Central memory CD8-positive, alpha-beta T cell (primary cell): ENCODE measurements around the gene KLF17.

Experiments used
- ATAC-seq: fragments of 150-1000 bp; cut with Tn5 transposase; replicated peaks from 2 replicates; pipeline ENCODE4 v1.10.0; 2022; ENCODE audit warnings: mild to moderate bottlenecking, moderate FRiP score, moderate number of reproducible peaks; ENCODE audit not compliant: poor library complexity, severe bottlenecking; ENCODE audit errors: extremely low read depth
- DNase-seq, 2 donors: peaks; one replicate each; pipeline ENCODE4 v3.0.0; 2021; ENCODE audit warnings: low spot score in 2 of 2
- H3K27ac Mint-ChIP-seq: one replicate; pipeline ENCODE4 v1.8.0; 2022; ENCODE audit warnings: low read depth, mild to moderate bottlenecking, moderate library complexity, mixed read lengths
- H3K27me3 Mint-ChIP-seq: one replicate; pipeline ENCODE4 v1.8.0; 2022; ENCODE audit warnings: mixed read lengths
- H3K36me3 Mint-ChIP-seq: one replicate; pipeline ENCODE4 v1.8.0; 2022; ENCODE audit warnings: mild to moderate bottlenecking, moderate library complexity, mixed read lengths; ENCODE audit not compliant: insufficient read depth
- H3K4me1 Mint-ChIP-seq: one replicate; pipeline ENCODE4 v1.8.0; 2022; ENCODE audit warnings: mixed read lengths
- H3K4me3 Mint-ChIP-seq: one replicate; pipeline ENCODE4 v1.8.0; 2022; ENCODE audit warnings: mild to moderate bottlenecking, moderate library complexity, mixed read lengths
- H3K9me3 Mint-ChIP-seq: one replicate; pipeline ENCODE4 v1.8.0; 2022; ENCODE audit warnings: mixed read lengths

Gene KLF17

GRCh38 chr1:44118682-44119081 lies at the start of gene KLF17:
KLF17 (plus strand) TSS chr1:44118821; CDS start chr1:44118908, 87 bp downstream.
- no peaks in the 10 kb centered on the region for H3K4me1 Mint-ChIP-seq
- peaks cover 37% of the 10 kb centered on the region for H3K27me3 Mint-ChIP-seq

GRCh38 chr1:44071461-44071860 lies 47.2 kb upstream of the KLF17 start:
- no peak for DNase-seq
- Mint-ChIP-seq H3K9me3 (no peaks in the 10 kb centered on the region), H3K4me3 (no peak overlapping the region), H3K36me3 (no peaks in the 10 kb centered on the region), H3K27ac (no peak overlapping the region), H3K27me3 (peaks cover 47% of the 10 kb centered on the region), H3K4me1 (no peaks in the 10 kb centered on the region)
- no peak for ATAC-seq

More at GRCh38 chr1:44118682-44119081, at the start of gene KLF17:
- Mint-ChIP-seq H3K27ac (no peak within 1 kb of the TSS), H3K36me3 (no peaks in the 10 kb centered on the region), H3K4me3 (no peak within 1 kb of the TSS), H3K9me3 (no peaks in the 10 kb centered on the region)
- ATAC-seq (no peak), DNase-seq (no peak)

GRCh38 chr1:44072204-44072603 lies 46.4 kb upstream of the KLF17 start:
- DNase-seq (no peak), ATAC-seq (no peak)
- Mint-ChIP-seq H3K9me3 (no peaks in the 10 kb centered on the region), H3K27ac (no peak overlapping the region), H3K4me3 (no peak overlapping the region), H3K36me3 (no peaks in the 10 kb centered on the region), H3K27me3 (peaks cover 43% of the 10 kb centered on the region), H3K4me1 (no peaks in the 10 kb centered on the region)

GRCh38 chr1:44072821-44073220 lies 45.8 kb upstream of the KLF17 start:
- DNase-seq (no peak), ATAC-seq (no peak)
- Mint-ChIP-seq H3K36me3 (no peaks in the 10 kb centered on the region), H3K4me1 (no peaks in the 10 kb centered on the region), H3K27me3 (peaks cover 37% of the 10 kb centered on the region), H3K27ac (no peak overlapping the region), H3K9me3 (no peaks in the 10 kb centered on the region), H3K4me3 (no peak overlapping the region)

- DNase-seq (no peak), ATAC-seq (no peak)
- H3K27ac Mint-ChIP-seq = no peak overlapping the region
- peaks cover 40% of the 10 kb centered on the region for H3K27me3 Mint-ChIP-seq
- no peaks in the 10 kb centered on the region for H3K4me1 Mint-ChIP-seq
- no peaks in the 10 kb centered on the region for H3K9me3 Mint-ChIP-seq
- no peaks in the 10 kb centered on the region for H3K36me3 Mint-ChIP-seq
- no peak overlapping the region for H3K4me3 Mint-ChIP-seq
Measured at GRCh38 chr1:44073528-44073927, 45.1 kb upstream of the KLF17 start.

- ATAC-seq (no peak), DNase-seq (no peak)
- no peaks in the 10 kb centered on the region for H3K36me3 Mint-ChIP-seq
- no peaks in the 10 kb centered on the region for H3K4me1 Mint-ChIP-seq
- H3K27ac Mint-ChIP-seq = no peak overlapping the region
- H3K27me3 Mint-ChIP-seq = peaks cover 42% of the 10 kb centered on the region
- H3K4me3 Mint-ChIP-seq = no peak overlapping the region
- no peaks in the 10 kb centered on the region for H3K9me3 Mint-ChIP-seq
Measured at GRCh38 chr1:44074415-44074814, 44.2 kb upstream of the KLF17 start.

- H3K9me3 Mint-ChIP-seq = no peaks in the 10 kb centered on the region
- H3K36me3 Mint-ChIP-seq = no peaks in the 10 kb centered on the region
- no peaks in the 10 kb centered on the region for H3K4me1 Mint-ChIP-seq
- no peak overlapping the region for H3K4me3 Mint-ChIP-seq
- no peak for DNase-seq
- H3K27me3 Mint-ChIP-seq = peaks cover 29% of the 10 kb centered on the region
- H3K27ac Mint-ChIP-seq = no peak overlapping the region
- no peak for ATAC-seq
Measured at GRCh38 chr1:44076066-44076465, 42.6 kb upstream of the KLF17 start.

- ATAC-seq (no peak), DNase-seq (no peak)
- Mint-ChIP-seq H3K4me3 (no peak overlapping the region), H3K4me1 (no peaks in the 10 kb centered on the region), H3K36me3 (no peaks in the 10 kb centered on the region), H3K27ac (no peak overlapping the region), H3K27me3 (peaks cover 25% of the 10 kb centered on the region), H3K9me3 (no peaks in the 10 kb centered on the region)
Measured at GRCh38 chr1:44077421-44077820, 41.2 kb upstream of the KLF17 start.

- Mint-ChIP-seq H3K4me1 (no peaks in the 10 kb centered on the region), H3K27ac (no peak overlapping the region), H3K36me3 (no peaks in the 10 kb centered on the region), H3K4me3 (no peak overlapping the region), H3K27me3 (peaks cover 30% of the 10 kb centered on the region), H3K9me3 (no peaks in the 10 kb centered on the region)
- no peak for ATAC-seq
- no peak for DNase-seq
Measured at GRCh38 chr1:44078104-44078503, 40.5 kb upstream of the KLF17 start.

GRCh38 chr1:44079566-44079965 lies 39.1 kb upstream of the KLF17 start:
- Mint-ChIP-seq H3K36me3 (no peaks in the 10 kb centered on the region), H3K27me3 (peaks cover 30% of the 10 kb centered on the region), H3K9me3 (no peaks in the 10 kb centered on the region), H3K27ac (no peak overlapping the region), H3K4me3 (no peak overlapping the region), H3K4me1 (no peaks in the 10 kb centered on the region)
- ATAC-seq = no peak
- DNase-seq = no peak

- no peaks in the 10 kb centered on the region for H3K9me3 Mint-ChIP-seq
- H3K27me3 Mint-ChIP-seq = peaks cover 65% of the 10 kb centered on the region
- H3K36me3 Mint-ChIP-seq = no peaks in the 10 kb centered on the region
- H3K4me3 Mint-ChIP-seq = no peak overlapping the region
- H3K27ac Mint-ChIP-seq = no peak overlapping the region
- H3K4me1 Mint-ChIP-seq = no peaks in the 10 kb centered on the region
- DNase-seq (no peak), ATAC-seq (no peak)
Measured at GRCh38 chr1:44084998-44085675, 33.5 kb upstream of the KLF17 start.

- Mint-ChIP-seq H3K27me3 (peaks cover 70% of the 10 kb centered on the region), H3K9me3 (no peaks in the 10 kb centered on the region), H3K4me3 (no peak overlapping the region), H3K4me1 (no peaks in the 10 kb centered on the region), H3K36me3 (peaks cover 2% of the 10 kb centered on the region), H3K27ac (no peak overlapping the region)
- DNase-seq (no peak), ATAC-seq (no peak)
Measured at GRCh38 chr1:44086692-44087474, 31.7 kb upstream of the KLF17 start.

- ATAC-seq (no peak), DNase-seq (no peak)
- Mint-ChIP-seq H3K4me3 (no peak overlapping the region), H3K9me3 (no peaks in the 10 kb centered on the region), H3K4me1 (no peaks in the 10 kb centered on the region), H3K27ac (no peak overlapping the region), H3K36me3 (peaks cover 2% of the 10 kb centered on the region), H3K27me3 (peaks cover 67% of the 10 kb centered on the region)
Measured at GRCh38 chr1:44089371-44090048, 29.1 kb upstream of the KLF17 start.
